HepG2 (cell line): ENCODE measurements around the gene MTX3. TPM values are rescaled to one million over a fixed set of nuclear protein-coding genes. Genes with fewer than 3 reads are reported as not detected.
A peak's percentile ranks its signal among the peaks of the same experiment; 100 is the strongest.

Experiments used
- ATAC-seq: fragments of 200-7000 bp; cut with Tn5 transposase; 3 replicates; pipeline ENCODE4 v1.9.1; 2020; ENCODE audit warnings: mild to moderate bottlenecking, moderate library complexity
- BruUV-seq: library from RNA; stranded (reverse); fragments of 400-500 nt; replicated peaks from 2 replicates; lab custom pipeline; 2021; lab: Mats Ljungman, UMichigan
- CTCF ChIA-PET: fragments of 300-600 bp; formaldehyde crosslinking; extraction: SDS; loops from one replicate; lab custom pipeline; 2021; ENCODE audit warnings: low total read pairs, inconsistent platforms, low intra/inter-chr PET ratio; lab: Yijun Ruan, JAX
- POLR2A ChIA-PET: fragments of 350-600 bp; sonication (Branson Sonifier 250); formaldehyde crosslinking; loops from one replicate; lab custom pipeline; 2020; ENCODE audit warnings: antibody characterized with exemption, inconsistent platforms; lab: Yijun Ruan, JAX
- DNase-seq: peaks from one replicate; pipeline ENCODE4 v3.0.0-alpha.2; 2015; ENCODE audit warnings: low spot score
- FAIRE-seq: peaks from 3 replicates; lab custom pipeline; 2011; peaks lifted over from hg19 to GRCh38; lab: Jason Lieb, UNC
- H2AFZ ChIP-seq: one replicate; pipeline ENCODE4 v1.6.1; 2011; ENCODE audit warnings: low read length, inconsistent platforms
- H3K27ac ChIP-seq: fragments of 300-600 bp; 3 replicates; pipeline ENCODE4 v1.8.0; 2011; ENCODE audit warnings: mixed run types, mild to moderate bottlenecking, mixed read lengths, low read length, inconsistent platforms; ENCODE audit not compliant: insufficient read depth; ENCODE audit errors: extremely low read length
- H3K27me3 ChIP-seq, 2 experiments: fragments of 200-600 bp in 1 of 2; 2 replicates in 1 of 2; 3 replicates in 1 of 2; pipeline versions ENCODE4 v1.6.0 to v1.8.0; 2011; ENCODE audit warnings: low read length in 2 of 2, mild to moderate bottlenecking in 2 of 2, moderate library complexity in 2 of 2, inconsistent platforms in 1 of 2; ENCODE audit not compliant: insufficient read depth in 2 of 2, control insufficient read depth in 1 of 2
- H3K36me3 ChIP-seq, 2 experiments: fragments of 200-600 bp in 1 of 2; replicated peaks in 1 of 2; 2 replicates in 1 of 2; 3 replicates in 1 of 2; pipeline versions ENCODE4 v1.5.1 to v1.8.0; 2011; ENCODE audit warnings: low read length in 2 of 2, inconsistent platforms in 1 of 2; ENCODE audit not compliant: insufficient read depth in 2 of 2, control insufficient read depth in 1 of 2
- H3K4me1 ChIP-seq: 2 replicates; pipeline ENCODE4 v1.5.1; 2012; ENCODE audit warnings: low read length, inconsistent platforms; ENCODE audit not compliant: insufficient read depth
- H3K4me2 ChIP-seq: 2 replicates; pipeline ENCODE4 v1.6.0; 2011; ENCODE audit warnings: low read depth, low read length, inconsistent platforms
- H3K4me3 ChIP-seq, 3 experiments: fragments of 200-600 bp in 1 of 3; sonication (generic), shearing (Covaris generic) in 1 of 3; replicated peaks in 1 of 3; 2 replicates each; pipeline ENCODE4 v1.5.1; 2011 to 2016; ENCODE audit warnings: low read length in 3 of 3, inconsistent platforms in 2 of 3, low read depth in 2 of 3, mild to moderate bottlenecking in 2 of 3, control low read depth in 1 of 3, mixed read lengths in 1 of 3; ENCODE audit not compliant: insufficient read depth in 1 of 3
- H3K79me2 ChIP-seq: one replicate; pipeline ENCODE4 v1.6.1; 2011; ENCODE audit warnings: low read length, inconsistent platforms; ENCODE audit not compliant: insufficient read depth
- H3K9ac ChIP-seq: 2 replicates; pipeline ENCODE4 v1.6.0; 2011; ENCODE audit warnings: mild to moderate bottlenecking, low read depth, low read length, inconsistent platforms; ENCODE audit not compliant: insufficient read depth
- H3K9me3 ChIP-seq: 2 replicates; pipeline ENCODE4 v1.5.1; 2012; ENCODE audit warnings: mild to moderate bottlenecking, low read length
- H4K20me1 ChIP-seq: 2 replicates; pipeline ENCODE4 v1.6.0; 2011; ENCODE audit warnings: inconsistent platforms, mild to moderate bottlenecking, low read length, moderate library complexity; ENCODE audit not compliant: insufficient read depth
- MED1 ChIP-seq: sonication (generic); formaldehyde crosslinking; IDR thresholded peaks from 2 replicates; pipeline ENCODE4 v1.4.0; 2020; ENCODE audit warnings: missing genetic modification reagents
- MTF2 ChIP-seq: sonication (generic); formaldehyde crosslinking; IDR thresholded peaks from 2 replicates; pipeline ENCODE4 v1.5.0; 2020; ENCODE audit warnings: missing genetic modification reagents, borderline replicate concordance
- MYNN ChIP-seq: sonication (generic); formaldehyde crosslinking; IDR thresholded peaks from 2 replicates; pipeline ENCODE4 v1.4.0; 2020; ENCODE audit warnings: mild to moderate bottlenecking, low read depth, missing genetic modification reagents
- ZNF24 ChIP-seq: fragments of 450-650 bp; IDR thresholded peaks from 2 replicates; pipeline ENCODE4 v1.6.1; 2017; ENCODE audit warnings: antibody characterized with exemption, mild to moderate bottlenecking
- ZNF883 ChIP-seq: sonication (generic); formaldehyde crosslinking; IDR thresholded peaks from 2 replicates; pipeline ENCODE4 v1.5.1; 2020; ENCODE audit warnings: mild to moderate bottlenecking, missing genetic modification reagents; ENCODE audit errors: not compliant biosample characterization
- WGBS: methylation state at CpG from one replicate; pipeline ENCODE4 v1.1.6; 2017; ENCODE audit warnings: low lambda C conversion rate; 5-methylcytosine and 5-hydroxymethylcytosine counted together
- in situ Hi-C: cut with HindIII; loops from 2 replicates; pipeline ENCODE4 v1.10.0; 2017; ENCODE audit warnings: low pct_unique_long_range_greater_than_20kb; ENCODE audit not compliant: extremely low pct_ligation_motif_present
- intact Hi-C: fragments of 100-400 bp; cut with micrococcal nuclease; formaldehyde crosslinking; loops from one replicate; pipeline ENCODE4 v1.10.0; 2022; ENCODE audit not compliant: unreplicated experiment
- polyA plus RNA-seq, 8 experiments: library from polyadenylated mRNA; depleted of rRNA in 3 of 8; stranded (reverse) in 7 of 8; unstranded in 1 of 8; fragments of >200 nt; fragmentation: Illumina TruSeq in 4 of 8; extraction: Trizol in 4 of 8; gene quantifications; 2 replicates each; pipeline versions ENCODE4 v1.2.1 to v1.2.3, GENCODE V29; 2011 to 2016; ENCODE audit warnings: low read depth in 4 of 8, missing spikeins in 1 of 8, mixed read lengths in 1 of 8; ENCODE audit not compliant: insufficient read depth in 1 of 8
- total RNA-seq, 5 experiments: library from RNA; depleted of rRNA; stranded (reverse); fragments of >200 nt; fragmentation: Illumina TruSeq; extraction: Trizol; gene quantifications; 2 replicates each; pipeline ENCODE4 v1.2.3, GENCODE V29; 2016; ENCODE audit warnings: low read depth in 1 of 5

Gene MTX3
- total and polyA plus RNA-seq, 2 of the 13 experiments (the other 11 are each of a cell fraction or from before 2014, with no cell fraction given), result 9.9 to 16.7 TPM

- TF ChIP-seq MYNN, result no peak
- no peak for TF ChIP-seq MTF2 (CRISPR knock-in tag)
- in situ Hi-C loops, result no loop called here
- intact Hi-C loops, result loop anchor here (10.0 kb wide), 1 partner anchor 122 kb away; no protein-coding TSS in a partner anchor
- Histone ChIP-seq H3K79me2 (no peaks in the 10 kb centered on the region), H3K4me3 (no peak overlapping the region), H2AFZ (no peak overlapping the region), H3K9ac (no peak overlapping the region), H3K36me3 (no peaks in the 10 kb centered on the region), H4K20me1 (no peaks in the 10 kb centered on the region), H3K9me3 (no peaks in the 10 kb centered on the region), H3K27ac (no peak overlapping the region), H3K27me3 (peaks cover 4 to 14% of the 10 kb centered on the region in 2 experiments; a peak in 2 of 5 replicates), H3K4me2 (peak overlapping the region; percentile 19; the same call in 1 of the 2 replicates), H3K4me1 (no peaks in the 10 kb centered on the region)
- no TSS peak for BruUV-seq
- DNase-seq (no peak), FAIRE-seq (no peak), ATAC-seq (peak; percentile 48)
- WGBS, result 47% methylated on average over 11 of the region's 11 CpGs
- CTCF ChIA-PET, result no interaction called here
- POLR2A ChIA-PET, result no interaction called here
These were observed 28.4 kb downstream of the MTX3 start for GRCh38 chr5:79962575-79963222.

DNA sequence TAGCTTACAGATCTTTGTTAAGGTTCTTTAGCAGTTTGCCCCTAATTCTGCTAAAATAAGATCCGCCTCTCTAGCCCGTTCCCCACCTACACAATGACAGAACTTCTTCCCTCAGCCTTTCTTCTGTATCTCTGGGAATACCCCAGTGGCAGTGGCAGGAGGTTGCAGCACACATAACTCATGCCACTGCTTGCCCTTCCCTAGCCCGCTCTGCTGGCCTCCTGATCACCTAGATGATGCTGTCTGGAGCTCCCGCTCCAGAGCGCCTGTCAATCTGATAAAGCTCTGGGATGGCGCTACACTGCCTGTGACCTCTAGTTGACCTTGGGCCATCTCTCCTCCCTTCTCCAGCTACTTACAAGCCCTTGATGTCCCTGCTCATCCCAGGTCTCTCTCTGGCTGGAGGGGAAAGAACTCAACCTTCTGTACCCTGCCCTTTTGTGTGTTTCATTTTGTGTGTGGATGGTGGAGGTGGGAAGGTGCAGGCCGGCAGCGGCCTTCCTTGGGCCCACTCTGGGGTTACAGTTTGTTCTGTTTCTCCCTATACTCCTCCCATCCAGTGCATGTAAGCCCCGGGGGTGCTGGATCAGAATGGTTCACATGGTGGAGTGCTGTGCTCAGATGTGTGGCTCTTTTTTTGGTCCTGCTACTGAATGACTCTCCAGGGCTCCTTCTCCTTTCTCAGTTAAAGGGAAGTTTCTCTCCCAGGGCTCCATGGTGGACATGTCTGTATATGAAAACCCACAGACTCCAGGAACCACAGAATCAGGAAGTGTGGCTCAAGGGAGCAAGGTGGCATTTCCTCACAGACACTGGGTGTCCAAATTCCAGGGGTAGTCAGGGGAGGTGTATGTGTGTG lies 29.1 kb downstream of the MTX3 start:
- intact Hi-C loops, result loop anchor here (10.0 kb wide), 1 partner anchor 123 kb away; no protein-coding TSS in a partner anchor
- no peaks in the 10 kb centered on the region for H3K4me1 ChIP-seq
- TF ChIP-seq MED1 (no peak), ZNF883 (CRISPR knock-in tag) (no peak), ZNF24 (no peak)
- TF ChIP-seq, all 625 proteins: peak for 0
- no peaks in the 10 kb centered on the region for H3K79me2 ChIP-seq
- H3K27me3 ChIP-seq, result peaks cover 4 to 14% of the 10 kb centered on the region in 2 experiments; a peak in 2 of 5 replicates
- in situ Hi-C loops, result no loop called here
- no peak overlapping the region for H3K9ac ChIP-seq
- H3K27ac ChIP-seq, result no peak overlapping the region
- POLR2A ChIA-PET, result no interaction called here
- no TSS peak for BruUV-seq
- H3K9me3 ChIP-seq, result no peaks in the 10 kb centered on the region
- no peak overlapping the region for H3K4me3 ChIP-seq
- FAIRE-seq (no peak), DNase-seq (no peak), ATAC-seq (peak; percentile 85)
- CTCF ChIA-PET, result no interaction called here
- peak overlapping the region; percentile 19; the same call in 1 of the 2 replicates for H3K4me2 ChIP-seq
- no peak overlapping the region for H2AFZ ChIP-seq
- H3K36me3 ChIP-seq, result no peaks in the 10 kb centered on the region
- no peaks in the 10 kb centered on the region for H4K20me1 ChIP-seq
- WGBS, result 19% methylated on average over 9 of the region's 9 CpGs
